Gastrocnemius medialis (tissue), 4 donors: ENCODE results near the gene TAMM41. TPM values are rescaled to one million over a fixed set of nuclear protein-coding genes. Genes with fewer than 3 reads are reported as not detected.

Experiments
- ATAC-seq, 2 donors: fragments of 150-250 bp; one replicate each; pipeline ENCODE4 v1.9.1; 2016
- DNase-seq, 2 donors: peaks; one replicate each; pipeline ENCODE4 v3.0.0-alpha.2; 2019
- H3K27ac ChIP-seq, 4 donors: fragments of 200-600 bp; sonication (generic); 1 replicate in 1 of 4; 2 replicates in 3 of 4; pipeline ENCODE4 v1.5.1; 2016 to 2018; ENCODE audit warnings: mild to moderate bottlenecking in 2 of 4, moderate library complexity in 1 of 4
- H3K27me3 ChIP-seq, 3 donors: fragments of 200-600 bp; sonication (generic) in 2 of 3; 1 replicate in 1 of 3; 2 replicates in 2 of 3; pipeline versions ENCODE4 v1.5.1 to v1.6.0; 2016 to 2019; ENCODE audit warnings: mild to moderate bottlenecking in 1 of 3, moderate library complexity in 1 of 3
- H3K36me3 ChIP-seq, 2 donors: fragments of 200-600 bp; sonication (generic) in 1 of 2; one replicate each; pipeline ENCODE4 v1.5.1; 2017 to 2018
- H3K4me1 ChIP-seq, 2 donors: fragments of 200-600 bp; sonication (generic) in 1 of 2; one replicate each; pipeline ENCODE4 v1.5.1; 2016 to 2017; ENCODE audit warnings: mild to moderate bottlenecking in 2 of 2
- H3K4me3 ChIP-seq, 4 donors: fragments of 200-600 bp; sonication (generic) in 3 of 4; 1 replicate in 1 of 4; 2 replicates in 3 of 4; pipeline ENCODE4 v1.5.1; 2016 to 2019; ENCODE audit warnings: mild to moderate bottlenecking in 2 of 4
- H3K9me3 ChIP-seq, 3 donors: fragments of 200-600 bp; sonication (generic) in 2 of 3; 1 replicate in 1 of 3; 2 replicates in 2 of 3; pipeline ENCODE4 v1.5.1; 2016 to 2019
- CTCF ChIP-seq, 5 experiments: fragments of 450-650 bp in 3 of 5; fragments of 200-600 bp in 2 of 5; sonication (generic) in 2 of 5; IDR thresholded peaks in 4 of 5; conservative IDR thresholded peaks in 1 of 5; 1 replicate in 4 of 5; 2 replicates in 1 of 5; pipeline ENCODE4 v1.5.1; 2016 to 2019; ENCODE audit warnings: antibody characterized with exemption in 5 of 5, mild to moderate bottlenecking in 3 of 5, moderate library complexity in 3 of 5
- POLR2A ChIP-seq, 2 donors: fragments of 450-650 bp; IDR thresholded peaks; one replicate each; pipeline ENCODE4 v1.6.1; 2017; ENCODE audit warnings: antibody characterized with exemption in 2 of 2, mild to moderate bottlenecking in 2 of 2, moderate library complexity in 2 of 2
- in situ Hi-C, 4 donors: fragments of 200-750 bp; cut with MboI; loops; one replicate each; pipeline versions ENCODE4 v1.15.0 to v1.8.0; 2017; ENCODE audit warnings: low sequenced_read_pairs in 4 of 4
- intact Hi-C: fragments of 100-400 bp; cut with DNase I; formaldehyde crosslinking; loops from one replicate; pipeline ENCODE4 v1.15.1; 2023; ENCODE audit warnings: low total_unique reads
- total RNA-seq, 4 donors: library from RNA; depleted of rRNA; stranded (reverse); fragments of >200 nt; gene quantifications; one replicate each; pipeline versions ENCODE4 v1.1.0 to v1.2.3, GENCODE V29; 2016

The TAMM41 gene
- total RNA-seq, 4 donors from 2014 or later: 2.1 to 9.7 (median 3.8) TPM

DNA sequence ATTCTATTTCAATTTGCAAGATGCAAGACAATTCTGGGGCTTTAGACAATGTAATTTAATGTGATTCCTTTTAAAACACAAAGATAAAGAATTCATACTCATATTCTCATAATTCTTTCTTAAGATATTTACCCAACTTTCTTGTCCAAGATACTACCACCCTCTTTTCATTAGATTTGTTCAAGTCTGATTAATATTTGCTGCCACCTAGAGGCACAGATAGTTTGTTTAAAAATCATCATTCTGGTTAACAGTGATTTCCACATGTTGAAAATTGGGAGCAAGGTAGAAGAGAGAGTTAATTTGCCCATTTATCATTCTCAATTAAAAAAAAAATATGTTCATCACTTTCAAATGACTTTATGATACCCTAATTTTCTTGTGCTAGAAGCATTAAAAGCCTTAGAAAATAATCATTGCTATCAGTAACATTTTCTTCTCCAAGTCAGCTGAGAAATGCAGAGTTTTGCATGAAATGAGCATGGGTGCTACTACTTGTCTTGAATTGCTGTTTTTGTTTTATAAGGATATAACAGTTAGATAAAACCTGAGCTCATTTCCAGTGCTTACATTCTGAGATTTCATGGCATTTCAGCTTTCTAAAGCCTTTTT lies 11.6 kb downstream of the TAMM41 start:
- H3K4me1 ChIP-seq: no peaks in the 10 kb centered on the region
- ATAC-seq (no peak), DNase-seq (no peak)
- H3K9me3 ChIP-seq: no peaks in the 10 kb centered on the region
- in situ Hi-C loops (no loop called here), intact Hi-C loops (no loop called here)
- TF ChIP-seq POLR2A (IDR thresholded peaks at IDR 0.05) (no peak), CTCF (IDR thresholded peaks at IDR 0.05 in 4 of 5, conservative IDR thresholded peaks at IDR 0.05 in 1 of 5) (peak in 1 of 5 experiments; percentile 24)
- no peak overlapping the region for H3K27ac ChIP-seq
- H3K36me3 ChIP-seq: peaks cover 0 to 50% of the 10 kb centered on the region in 2 donors
- no peak overlapping the region for H3K4me3 ChIP-seq
- H3K27me3 ChIP-seq: no peaks in the 10 kb centered on the region

- DNase-seq (no peak), ATAC-seq (no peak)
- H3K27ac ChIP-seq: no peak overlapping the region
- H3K27me3 ChIP-seq: no peaks in the 10 kb centered on the region
- peaks cover 0 to 49% of the 10 kb centered on the region in 2 donors for H3K36me3 ChIP-seq
- no peaks in the 10 kb centered on the region for H3K9me3 ChIP-seq
- in situ Hi-C loops (no loop called here), intact Hi-C loops (no loop called here)
- no peaks in the 10 kb centered on the region for H3K4me1 ChIP-seq
- H3K4me3 ChIP-seq: no peak overlapping the region
- no peak for TF ChIP-seq CTCF (IDR thresholded peaks at IDR 0.05 in 4 of 5, conservative IDR thresholded peaks at IDR 0.05 in 1 of 5)
- no peak for TF ChIP-seq POLR2A (IDR thresholded peaks at IDR 0.05)
Measured at GRCh38 chr3:11832981-11833905, 13.4 kb downstream of the TAMM41 start.

GRCh38 chr3:11829416-11829815 lies 17.3 kb downstream of the TAMM41 start:
- Histone ChIP-seq H3K9me3 (no peaks in the 10 kb centered on the region), H3K4me1 (no peaks in the 10 kb centered on the region), H3K27me3 (no peaks in the 10 kb centered on the region), H3K4me3 (no peak overlapping the region), H3K36me3 (peaks cover 0 to 59% of the 10 kb centered on the region in 2 donors), H3K27ac (no peak overlapping the region)
- TF ChIP-seq POLR2A (IDR thresholded peaks at IDR 0.05): no peak
- no peak for TF ChIP-seq CTCF (IDR thresholded peaks at IDR 0.05 in 4 of 5, conservative IDR thresholded peaks at IDR 0.05 in 1 of 5)
- in situ Hi-C loops: no loop called here
- DNase-seq: no peak
- intact Hi-C loops: no loop called here
- no peak for ATAC-seq

DNA sequence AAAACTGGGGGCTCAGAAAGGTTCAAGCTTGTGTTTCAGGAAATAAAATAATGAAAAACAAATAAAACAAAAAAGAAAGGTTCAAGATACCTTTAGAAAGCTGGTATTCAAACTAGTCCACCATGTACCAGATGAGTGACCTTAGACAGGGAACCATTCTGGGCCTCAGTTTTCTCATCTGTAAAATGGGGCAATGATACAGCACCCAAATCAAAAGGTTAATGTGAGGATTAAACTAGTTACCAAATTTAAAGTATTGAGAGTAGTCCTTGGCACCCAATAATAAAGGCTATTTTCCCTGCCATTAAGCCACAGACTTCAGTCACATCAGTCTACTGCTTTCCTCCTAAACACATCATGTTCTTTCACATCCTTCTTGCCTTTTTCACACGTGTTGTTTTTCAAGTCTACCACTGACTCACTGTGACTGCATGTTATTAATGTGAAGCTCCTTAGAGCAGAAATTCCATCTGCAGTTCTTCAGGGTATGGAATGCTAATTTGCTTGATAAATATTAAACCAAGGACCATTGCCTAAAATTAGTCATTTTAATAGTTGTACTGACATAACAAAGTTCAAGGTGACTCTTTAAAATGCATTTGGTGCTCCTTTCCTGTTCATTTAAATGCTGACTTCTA lies 19.9 kb downstream of the TAMM41 start:
- Histone ChIP-seq H3K4me1 (no peaks in the 10 kb centered on the region), H3K27me3 (no peaks in the 10 kb centered on the region), H3K4me3 (no peak overlapping the region), H3K36me3 (peaks cover 0 to 56% of the 10 kb centered on the region in 2 donors), H3K9me3 (no peaks in the 10 kb centered on the region), H3K27ac (no peak overlapping the region)
- DNase-seq (no peak), ATAC-seq (no peak)
- intact Hi-C loops: no loop called here
- in situ Hi-C loops: no loop called here
- TF ChIP-seq POLR2A (IDR thresholded peaks at IDR 0.05) (no peak), CTCF (IDR thresholded peaks at IDR 0.05 in 4 of 5, conservative IDR thresholded peaks at IDR 0.05 in 1 of 5) (no peak)
